ENCODE data around the gene SNAI3.

SNAI3 gene

DNA sequence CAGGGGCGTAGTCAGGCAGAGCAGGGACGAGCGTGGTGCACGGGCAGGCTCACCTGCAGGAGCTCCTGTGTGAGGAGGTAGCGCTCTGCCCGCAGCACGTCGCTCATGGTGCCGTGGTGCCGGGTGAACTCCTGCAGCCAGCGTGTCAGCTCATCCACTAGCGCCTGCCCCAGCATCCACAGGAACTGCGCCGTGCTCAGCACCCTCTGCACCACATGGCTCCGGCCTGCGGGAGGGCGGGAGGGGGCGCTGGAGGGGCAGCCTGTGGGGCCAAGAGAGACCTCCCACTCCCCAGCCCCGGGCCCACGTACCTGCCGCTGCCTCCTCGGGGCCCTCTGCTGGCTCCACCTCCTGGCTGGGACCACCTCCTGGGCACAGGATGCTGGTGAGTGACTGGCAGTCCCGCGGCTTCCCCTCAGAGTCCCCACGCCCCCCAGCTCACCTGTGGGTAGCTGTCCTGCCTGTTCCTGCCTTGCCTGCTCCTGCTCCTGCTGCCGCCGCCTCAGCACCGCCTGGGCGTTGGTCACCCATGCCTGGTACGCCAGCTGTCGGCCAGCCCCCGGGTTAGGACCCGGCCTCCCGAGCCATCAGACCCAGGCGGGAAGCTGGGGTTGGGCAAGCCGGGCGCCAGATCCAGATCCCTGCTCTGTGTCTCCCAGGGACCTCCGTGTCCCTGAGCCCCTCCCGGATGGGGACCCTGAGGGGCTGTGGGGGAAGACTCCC is 36.6 kb upstream of the SNAI3 start:
- no peaks in the 10 kb centered on the region for H3K9me3 ChIP-seq (ENCODE audit: severe bottlenecking)
- H3K4me1 ChIP-seq (ENCODE audit: insufficient read depth, poor library complexity, severe bottlenecking): no peaks in the 10 kb centered on the region
- no peaks in the 10 kb centered on the region for H3K27me3 ChIP-seq (ENCODE audit: insufficient read depth, poor library complexity, severe bottlenecking)
- no peak overlapping the region for H3K4me3 ChIP-seq (ENCODE audit: severe bottlenecking)
- H3K27ac ChIP-seq (ENCODE audit: poor library complexity, severe bottlenecking): no peak overlapping the region
- DNase-seq (ENCODE audit: low spot score) (no peak), ATAC-seq (ENCODE audit: low read depth) (no peak)
- TF ChIP-seq, protein P1, sequence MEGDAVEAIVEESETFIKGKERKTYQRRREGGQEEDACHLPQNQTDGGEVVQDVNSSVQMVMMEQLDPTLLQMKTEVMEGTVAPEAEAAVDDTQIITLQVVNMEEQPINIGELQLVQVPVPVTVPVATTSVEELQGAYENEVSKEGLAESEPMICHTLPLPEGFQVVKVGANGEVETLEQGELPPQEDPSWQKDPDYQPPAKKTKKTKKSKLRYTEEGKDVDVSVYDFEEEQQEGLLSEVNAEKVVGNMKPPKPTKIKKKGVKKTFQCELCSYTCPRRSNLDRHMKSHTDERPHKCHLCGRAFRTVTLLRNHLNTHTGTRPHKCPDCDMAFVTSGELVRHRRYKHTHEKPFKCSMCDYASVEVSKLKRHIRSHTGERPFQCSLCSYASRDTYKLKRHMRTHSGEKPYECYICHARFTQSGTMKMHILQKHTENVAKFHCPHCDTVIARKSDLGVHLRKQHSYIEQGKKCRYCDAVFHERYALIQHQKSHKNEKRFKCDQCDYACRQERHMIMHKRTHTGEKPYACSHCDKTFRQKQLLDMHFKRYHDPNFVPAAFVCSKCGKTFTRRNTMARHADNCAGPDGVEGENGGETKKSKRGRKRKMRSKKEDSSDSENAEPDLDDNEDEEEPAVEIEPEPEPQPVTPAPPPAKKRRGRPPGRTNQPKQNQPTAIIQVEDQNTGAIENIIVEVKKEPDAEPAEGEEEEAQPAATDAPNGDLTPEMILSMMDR (IDR thresholded peaks at IDR 0.05; ENCODE audit: poor library complexity, severe bottlenecking): no peak
- H3K36me3 ChIP-seq (ENCODE audit: low read depth): peaks cover 95% of the 10 kb centered on the region

DNA sequence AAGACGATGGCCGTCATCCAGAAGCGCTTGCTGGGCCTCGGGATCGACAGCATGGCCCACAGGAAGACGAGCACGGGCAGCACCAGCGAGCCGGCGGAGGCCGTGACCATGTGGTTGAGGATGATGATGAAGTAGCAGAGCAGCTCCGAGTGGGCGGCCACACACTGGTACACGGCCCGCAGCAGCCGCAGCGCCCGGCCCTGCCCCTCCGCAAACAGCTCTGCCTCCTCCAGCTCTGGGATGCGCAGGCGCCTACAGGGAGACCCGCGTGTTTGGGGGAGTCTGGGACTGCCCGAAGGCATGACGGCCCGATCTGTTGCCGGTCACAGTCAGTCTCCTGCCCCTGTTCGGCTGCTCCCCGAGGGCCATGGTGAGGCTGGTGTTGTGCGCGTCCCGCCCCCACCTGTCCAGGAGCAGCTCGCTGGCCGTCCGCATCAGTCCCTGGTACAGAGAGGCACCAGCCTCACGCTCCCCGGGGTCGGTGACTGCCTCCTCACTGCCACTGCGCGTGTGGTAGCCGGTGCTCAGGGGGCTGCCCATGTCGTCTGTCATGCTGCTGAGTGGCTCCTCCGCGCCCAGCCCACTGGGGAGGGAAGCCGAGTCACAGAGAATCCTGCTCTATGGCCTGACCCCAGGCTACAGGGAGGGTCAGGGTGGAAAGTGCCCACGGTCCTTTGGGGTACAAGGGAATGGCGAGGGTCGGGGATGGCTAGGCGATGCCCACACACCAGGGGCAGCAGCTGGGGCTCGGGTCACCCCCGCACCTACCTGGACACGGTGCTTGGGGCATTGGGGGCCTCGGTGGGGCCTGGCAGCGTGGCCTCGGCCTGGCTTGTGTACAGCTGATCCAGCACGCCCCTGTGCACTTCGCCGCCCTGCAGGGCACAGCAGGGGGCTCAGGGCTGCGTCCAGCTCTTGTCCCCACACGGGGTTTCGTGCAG is 35.8 kb upstream of the SNAI3 start:
- Histone ChIP-seq H3K27ac (ENCODE audit: poor library complexity, severe bottlenecking) (no peak overlapping the region), H3K9me3 (ENCODE audit: severe bottlenecking) (no peaks in the 10 kb centered on the region), H3K4me3 (ENCODE audit: severe bottlenecking) (no peak overlapping the region), H3K4me1 (ENCODE audit: insufficient read depth, poor library complexity, severe bottlenecking) (no peaks in the 10 kb centered on the region), H3K27me3 (ENCODE audit: insufficient read depth, poor library complexity, severe bottlenecking) (no peaks in the 10 kb centered on the region), H3K36me3 (ENCODE audit: low read depth) (peaks cover 95% of the 10 kb centered on the region)
- TF ChIP-seq, protein P1 (IDR thresholded peaks at IDR 0.05; ENCODE audit: poor library complexity, severe bottlenecking): no peak
- ATAC-seq (ENCODE audit: low read depth) (no peak), DNase-seq (ENCODE audit: low spot score) (no peak)

DNA sequence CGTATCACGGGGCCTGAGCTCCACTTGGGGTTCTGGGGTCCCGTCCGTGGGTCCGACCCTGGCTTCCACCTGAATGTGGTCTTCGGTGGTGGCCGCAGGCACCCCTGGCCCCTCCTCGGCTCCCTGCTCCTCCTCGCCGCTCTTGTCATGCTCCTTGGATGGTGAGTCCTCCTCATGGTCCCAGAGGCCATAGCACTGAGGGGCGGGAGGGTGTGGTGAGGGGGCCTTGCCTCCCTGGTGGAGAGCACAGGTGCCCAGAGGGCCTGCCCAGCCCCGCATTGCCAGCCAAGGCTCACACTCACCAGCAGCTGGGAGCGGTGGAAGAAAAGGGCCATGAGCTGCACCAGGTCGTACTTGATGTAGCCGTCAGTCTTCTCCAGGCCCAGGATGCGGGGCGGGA is 34.9 kb upstream of the SNAI3 start:
- Histone ChIP-seq H3K27ac (ENCODE audit: poor library complexity, severe bottlenecking) (no peak overlapping the region), H3K36me3 (ENCODE audit: low read depth) (peaks cover 95% of the 10 kb centered on the region), H3K4me1 (ENCODE audit: insufficient read depth, poor library complexity, severe bottlenecking) (no peaks in the 10 kb centered on the region), H3K27me3 (ENCODE audit: insufficient read depth, poor library complexity, severe bottlenecking) (no peaks in the 10 kb centered on the region), H3K9me3 (ENCODE audit: severe bottlenecking) (no peaks in the 10 kb centered on the region), H3K4me3 (ENCODE audit: severe bottlenecking) (no peak overlapping the region)
- TF ChIP-seq, protein P1 (IDR thresholded peaks at IDR 0.05; ENCODE audit: poor library complexity, severe bottlenecking): no peak
- DNase-seq (ENCODE audit: low spot score) (no peak), ATAC-seq (ENCODE audit: low read depth) (no peak)

DNA sequence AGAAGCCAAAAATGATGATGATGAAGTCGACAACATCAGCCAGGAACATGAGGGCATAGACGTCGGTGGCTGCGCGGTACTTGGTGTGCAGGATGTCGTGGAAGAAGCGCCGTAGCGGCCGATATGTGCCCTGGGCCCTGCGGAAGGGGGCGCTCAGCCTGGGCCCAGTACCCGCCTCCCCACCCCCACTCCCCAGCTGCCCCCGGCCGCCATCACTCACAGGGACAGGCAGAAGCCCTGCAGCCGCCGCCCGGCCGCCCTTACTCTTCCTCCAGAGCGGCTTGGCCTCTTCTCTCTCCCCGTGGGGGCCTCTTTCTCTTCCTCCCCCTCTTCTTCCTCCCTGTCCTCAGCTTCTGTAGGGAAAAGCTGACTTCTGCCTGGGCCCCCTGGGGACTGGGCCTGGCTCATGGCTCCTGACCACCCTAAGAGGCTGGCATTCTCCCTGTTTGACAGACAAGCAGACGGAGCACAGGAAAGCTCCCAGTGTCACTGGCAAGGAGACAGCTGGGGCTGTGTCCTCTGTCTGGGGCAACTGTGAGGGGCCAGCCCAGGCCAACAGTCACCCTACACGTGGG is 34.2 kb upstream of the SNAI3 start:
- peaks cover 95% of the 10 kb centered on the region for H3K36me3 ChIP-seq (ENCODE audit: low read depth)
- no peak overlapping the region for H3K4me3 ChIP-seq (ENCODE audit: severe bottlenecking)
- no peaks in the 10 kb centered on the region for H3K27me3 ChIP-seq (ENCODE audit: insufficient read depth, poor library complexity, severe bottlenecking)
- H3K27ac ChIP-seq (ENCODE audit: poor library complexity, severe bottlenecking): no peak overlapping the region
- H3K9me3 ChIP-seq (ENCODE audit: severe bottlenecking): no peaks in the 10 kb centered on the region
- TF ChIP-seq, protein P1 (IDR thresholded peaks at IDR 0.05; ENCODE audit: poor library complexity, severe bottlenecking): no peak
- DNase-seq (ENCODE audit: low spot score) (no peak), ATAC-seq (ENCODE audit: low read depth) (no peak)
- no peaks in the 10 kb centered on the region for H3K4me1 ChIP-seq (ENCODE audit: insufficient read depth, poor library complexity, severe bottlenecking)
